Measurements from ENCODE around the gene MED27. TPM values are rescaled to one million over a fixed set of nuclear protein-coding genes. Genes with fewer than 3 reads are reported as not detected.

MED27 gene
- total RNA-seq, 1 donor from 2014 or later = 17.7 TPM

GRCh38 chr9:131873335-131873734 is 206.3 kb downstream of the MED27 start:
- Histone ChIP-seq H3K27ac (no peak overlapping the region), H3K36me3 (no peaks in the 10 kb centered on the region), H3K4me1 (peaks cover 5% of the 10 kb centered on the region), H3K27me3 (no peaks in the 10 kb centered on the region), H3K4me3 (no peak overlapping the region), H3K9me3 (no peaks in the 10 kb centered on the region)
- TF ChIP-seq CTCF (IDR thresholded peaks at IDR 0.05) (no peak), POLR2AphosphoS5 (IDR thresholded peaks at IDR 0.05; ENCODE audit: insufficient read depth in 1 of 2, low read depth in 1 of 2) (no peak), POLR2A (IDR thresholded peaks at IDR 0.05) (no peak)
- DNase-seq (ENCODE audit: extremely low spot score in 2 of 2) = no peak
- intact Hi-C loops (cut with DNase I) = no loop called here

- Histone ChIP-seq H3K4me3 (no peak overlapping the region), H3K27me3 (no peaks in the 10 kb centered on the region), H3K36me3 (no peaks in the 10 kb centered on the region), H3K27ac (no peak overlapping the region), H3K9me3 (no peaks in the 10 kb centered on the region), H3K4me1 (peaks cover 5% of the 10 kb centered on the region)
- intact Hi-C loops (cut with DNase I) = no loop called here
- TF ChIP-seq POLR2AphosphoS5 (IDR thresholded peaks at IDR 0.05; ENCODE audit: insufficient read depth in 1 of 2, low read depth in 1 of 2) = no peak
- TF ChIP-seq CTCF (IDR thresholded peaks at IDR 0.05) = no peak
- TF ChIP-seq POLR2A (IDR thresholded peaks at IDR 0.05) = no peak
- no peak for DNase-seq (ENCODE audit: extremely low spot score in 2 of 2)
These were observed 207.0 kb downstream of the MED27 start for GRCh38 chr9:131872702-131873101.

GRCh38 chr9:131872006-131872405 is 207.7 kb downstream of the MED27 start:
- intact Hi-C loops (cut with DNase I) = no loop called here
- TF ChIP-seq POLR2AphosphoS5 (IDR thresholded peaks at IDR 0.05; ENCODE audit: insufficient read depth in 1 of 2, low read depth in 1 of 2) (no peak), CTCF (IDR thresholded peaks at IDR 0.05) (no peak), POLR2A (IDR thresholded peaks at IDR 0.05) (no peak)

GRCh38 chr9:131870156-131870555 is 209.5 kb downstream of the MED27 start:
- Histone ChIP-seq H3K36me3 (no peaks in the 10 kb centered on the region), H3K27ac (no peak overlapping the region), H3K9me3 (no peaks in the 10 kb centered on the region), H3K4me3 (no peak overlapping the region), H3K4me1 (peaks cover 5% of the 10 kb centered on the region), H3K27me3 (no peaks in the 10 kb centered on the region)
- no peak for DNase-seq (ENCODE audit: extremely low spot score in 2 of 2)
- TF ChIP-seq POLR2AphosphoS5 (IDR thresholded peaks at IDR 0.05; ENCODE audit: insufficient read depth in 1 of 2, low read depth in 1 of 2) = no peak
- intact Hi-C loops (cut with DNase I) = no loop called here

More at GRCh38 chr9:131872006-131872405, 207.7 kb downstream of the MED27 start:
- H3K4me1 ChIP-seq = peaks cover 5% of the 10 kb centered on the region
- no peak overlapping the region for H3K27ac ChIP-seq
- H3K36me3 ChIP-seq = no peaks in the 10 kb centered on the region
- H3K4me3 ChIP-seq = no peak overlapping the region
- H3K9me3 ChIP-seq = no peaks in the 10 kb centered on the region
- H3K27me3 ChIP-seq = no peaks in the 10 kb centered on the region
- DNase-seq (ENCODE audit: extremely low spot score in 2 of 2) = no peak

GRCh38 chr9:131869348-131869747 is 210.3 kb downstream of the MED27 start:
- no peak overlapping the region for H3K4me3 ChIP-seq
- no peak for TF ChIP-seq POLR2AphosphoS5 (IDR thresholded peaks at IDR 0.05; ENCODE audit: insufficient read depth in 1 of 2, low read depth in 1 of 2)
- no peak for TF ChIP-seq POLR2A (IDR thresholded peaks at IDR 0.05)
- TF ChIP-seq CTCF (IDR thresholded peaks at IDR 0.05) = no peak
- no peak for DNase-seq (ENCODE audit: extremely low spot score in 2 of 2)
- no peaks in the 10 kb centered on the region for H3K9me3 ChIP-seq
- no peaks in the 10 kb centered on the region for H3K36me3 ChIP-seq
- H3K4me1 ChIP-seq = peaks cover 5% of the 10 kb centered on the region
- no peak overlapping the region for H3K27ac ChIP-seq
- intact Hi-C loops (cut with DNase I) = no loop called here
- no peaks in the 10 kb centered on the region for H3K27me3 ChIP-seq
